ENCODE data around the gene PACRG. TPM values are rescaled to one million over a fixed set of nuclear protein-coding genes. Genes with fewer than 3 reads are reported as not detected.

PACRG gene
- total and polyA plus RNA-seq, 2 experiments from 2014 or later, result 0.83 to 3.7 TPM

DNA sequence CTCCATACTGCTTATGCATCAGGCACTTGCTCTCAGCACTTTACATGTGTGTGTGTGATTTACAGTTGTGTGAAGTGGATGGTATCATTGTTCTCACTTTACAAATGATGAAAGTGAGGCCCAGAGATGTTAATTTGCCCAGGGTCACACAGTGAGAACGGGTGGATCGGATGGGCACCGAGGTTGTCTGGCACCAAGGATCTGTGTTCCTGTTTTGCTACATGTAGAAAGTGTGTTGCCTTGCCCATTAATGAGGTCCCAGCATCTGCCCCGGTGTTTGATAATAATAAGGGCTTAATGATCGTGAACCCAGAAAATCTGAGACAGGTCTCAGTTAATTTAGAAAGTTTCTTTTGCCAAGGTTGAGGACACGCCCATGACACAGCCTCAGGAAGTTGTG is 470.6 kb downstream of the PACRG start:
- TF ChIP-seq, protein P1, sequence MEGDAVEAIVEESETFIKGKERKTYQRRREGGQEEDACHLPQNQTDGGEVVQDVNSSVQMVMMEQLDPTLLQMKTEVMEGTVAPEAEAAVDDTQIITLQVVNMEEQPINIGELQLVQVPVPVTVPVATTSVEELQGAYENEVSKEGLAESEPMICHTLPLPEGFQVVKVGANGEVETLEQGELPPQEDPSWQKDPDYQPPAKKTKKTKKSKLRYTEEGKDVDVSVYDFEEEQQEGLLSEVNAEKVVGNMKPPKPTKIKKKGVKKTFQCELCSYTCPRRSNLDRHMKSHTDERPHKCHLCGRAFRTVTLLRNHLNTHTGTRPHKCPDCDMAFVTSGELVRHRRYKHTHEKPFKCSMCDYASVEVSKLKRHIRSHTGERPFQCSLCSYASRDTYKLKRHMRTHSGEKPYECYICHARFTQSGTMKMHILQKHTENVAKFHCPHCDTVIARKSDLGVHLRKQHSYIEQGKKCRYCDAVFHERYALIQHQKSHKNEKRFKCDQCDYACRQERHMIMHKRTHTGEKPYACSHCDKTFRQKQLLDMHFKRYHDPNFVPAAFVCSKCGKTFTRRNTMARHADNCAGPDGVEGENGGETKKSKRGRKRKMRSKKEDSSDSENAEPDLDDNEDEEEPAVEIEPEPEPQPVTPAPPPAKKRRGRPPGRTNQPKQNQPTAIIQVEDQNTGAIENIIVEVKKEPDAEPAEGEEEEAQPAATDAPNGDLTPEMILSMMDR (IDR thresholded peaks at IDR 0.05; ENCODE audit: low read depth, low read length), result no peak
- H3K27me3 ChIP-seq, result no peaks in the 10 kb centered on the region
- H3K4me3 ChIP-seq, result no peak overlapping the region
- H3K27ac ChIP-seq, result no peak overlapping the region
- H3K4me1 ChIP-seq (ENCODE audit: low read depth), result peaks cover 4% of the 10 kb centered on the region
- H3K9me3 ChIP-seq (ENCODE audit: low read depth), result no peaks in the 10 kb centered on the region
- DNase-seq (ENCODE audit: low read depth in 1 of 2, low spot score in 1 of 2), result no peak
- H3K36me3 ChIP-seq, result no peaks in the 10 kb centered on the region

DNA sequence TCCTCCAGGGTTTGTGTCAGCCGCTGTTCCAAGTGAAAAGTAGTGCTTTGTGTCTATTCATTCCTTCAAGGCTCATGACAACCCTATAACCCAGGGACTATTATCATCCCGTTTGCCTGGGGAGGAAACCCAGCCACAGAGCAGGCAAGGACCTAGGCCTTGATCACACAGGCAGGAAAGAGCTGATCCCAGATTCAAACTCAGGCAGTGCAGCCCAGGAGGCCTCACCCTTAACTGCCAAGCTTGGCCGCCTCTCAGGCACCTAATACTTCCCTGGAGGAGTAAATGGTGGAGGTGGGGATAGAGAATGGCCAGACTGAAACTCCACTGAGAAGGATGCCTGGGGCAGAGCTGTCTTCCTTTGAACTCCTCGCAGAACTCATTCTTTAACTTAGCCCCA is 471.6 kb downstream of the PACRG start:
- Histone ChIP-seq H3K4me3 (no peak overlapping the region), H3K36me3 (no peaks in the 10 kb centered on the region), H3K9me3 (ENCODE audit: low read depth) (no peaks in the 10 kb centered on the region), H3K4me1 (ENCODE audit: low read depth) (peaks cover 4% of the 10 kb centered on the region), H3K27me3 (no peaks in the 10 kb centered on the region), H3K27ac (no peak overlapping the region)
- DNase-seq (ENCODE audit: low read depth in 1 of 2, low spot score in 1 of 2), result no peak
- TF ChIP-seq, protein P1 (IDR thresholded peaks at IDR 0.05; ENCODE audit: low read depth, low read length), result no peak

DNA sequence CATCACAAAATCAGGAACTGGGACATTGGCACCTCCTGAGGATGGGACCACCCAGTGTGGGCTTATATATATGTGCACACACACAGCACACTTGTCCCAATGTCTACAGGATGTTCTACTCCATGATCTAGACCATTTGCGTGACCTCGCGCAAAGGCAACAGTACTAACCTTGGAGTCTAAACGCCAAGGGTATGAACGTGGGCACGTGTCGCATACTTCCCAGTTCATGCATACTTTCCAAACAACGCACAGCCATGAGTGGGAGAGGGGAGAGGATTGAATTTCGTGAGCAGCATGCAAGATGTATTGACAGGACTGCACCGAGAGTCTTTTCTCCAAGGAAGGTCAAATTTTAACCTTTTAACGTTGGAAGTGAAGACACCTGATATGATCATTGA is 472.5 kb downstream of the PACRG start:
- Histone ChIP-seq H3K4me1 (ENCODE audit: low read depth) (peaks cover 4% of the 10 kb centered on the region), H3K36me3 (no peaks in the 10 kb centered on the region)
- TF ChIP-seq, protein P1 (IDR thresholded peaks at IDR 0.05; ENCODE audit: low read depth, low read length), result no peak

DNA sequence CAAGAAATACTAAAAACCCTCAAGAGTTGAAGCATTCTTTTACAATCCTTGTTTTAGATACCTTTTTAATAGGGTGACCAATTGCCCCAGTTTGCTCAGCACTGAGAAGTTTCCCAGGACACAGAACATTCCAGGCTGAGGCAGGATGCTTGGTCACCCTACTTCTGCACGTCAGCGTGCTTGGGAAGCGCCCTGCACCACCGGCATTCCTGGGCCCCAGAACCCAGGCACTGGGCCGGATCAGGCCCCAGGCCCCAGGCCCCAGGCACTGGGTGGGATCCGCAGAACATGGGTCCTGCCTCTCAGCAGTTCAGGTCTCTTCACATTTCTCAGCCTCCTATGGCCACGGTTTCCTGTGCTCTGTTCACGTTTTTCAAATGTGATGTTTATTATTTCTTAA is 472.9 kb downstream of the PACRG start:
- H3K27me3 ChIP-seq, result no peaks in the 10 kb centered on the region
- H3K36me3 ChIP-seq, result no peaks in the 10 kb centered on the region
- H3K4me1 ChIP-seq (ENCODE audit: low read depth), result peaks cover 4% of the 10 kb centered on the region
- H3K9me3 ChIP-seq (ENCODE audit: low read depth), result no peaks in the 10 kb centered on the region
- no peak overlapping the region for H3K4me3 ChIP-seq
- TF ChIP-seq, protein P1 (IDR thresholded peaks at IDR 0.05; ENCODE audit: low read depth, low read length), result no peak
- DNase-seq (ENCODE audit: low read depth in 1 of 2, low spot score in 1 of 2), result no peak
- no peak overlapping the region for H3K27ac ChIP-seq

More for the DNA sequence above, 472.5 kb downstream of the PACRG start:
- Histone ChIP-seq H3K27me3 (no peaks in the 10 kb centered on the region), H3K4me3 (no peak overlapping the region), H3K27ac (no peak overlapping the region), H3K9me3 (ENCODE audit: low read depth) (no peaks in the 10 kb centered on the region)
- DNase-seq (ENCODE audit: low read depth in 1 of 2, low spot score in 1 of 2), result no peak

DNA sequence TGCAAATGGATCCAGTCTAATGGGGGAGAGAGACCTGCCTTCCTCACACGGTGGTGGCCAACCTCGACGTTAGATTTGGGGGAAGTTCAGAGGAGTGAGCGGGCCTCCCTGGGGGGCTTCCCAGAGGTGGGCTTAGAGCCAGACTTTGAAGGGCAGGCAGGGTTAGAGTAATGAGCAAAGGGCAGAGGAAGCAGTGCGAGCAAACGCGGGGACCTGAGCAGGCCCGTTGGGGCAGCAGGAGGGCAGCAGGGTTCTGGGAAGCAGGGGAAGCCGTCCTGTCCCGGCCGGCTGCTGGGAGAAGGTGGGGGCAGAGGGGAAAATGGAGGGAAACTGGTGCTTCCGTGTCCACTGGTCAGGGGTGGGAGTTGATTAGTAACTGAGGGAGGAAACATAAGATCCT is 474.1 kb downstream of the PACRG start:
- no peaks in the 10 kb centered on the region for H3K27me3 ChIP-seq
- TF ChIP-seq, protein P1 (IDR thresholded peaks at IDR 0.05; ENCODE audit: low read depth, low read length), result no peak
- DNase-seq (ENCODE audit: low read depth in 1 of 2, low spot score in 1 of 2), result no peak
- H3K4me3 ChIP-seq, result no peak overlapping the region
- peaks cover 4% of the 10 kb centered on the region for H3K4me1 ChIP-seq (ENCODE audit: low read depth)
- no peaks in the 10 kb centered on the region for H3K9me3 ChIP-seq (ENCODE audit: low read depth)
- H3K27ac ChIP-seq, result no peak overlapping the region
- no peaks in the 10 kb centered on the region for H3K36me3 ChIP-seq

DNA sequence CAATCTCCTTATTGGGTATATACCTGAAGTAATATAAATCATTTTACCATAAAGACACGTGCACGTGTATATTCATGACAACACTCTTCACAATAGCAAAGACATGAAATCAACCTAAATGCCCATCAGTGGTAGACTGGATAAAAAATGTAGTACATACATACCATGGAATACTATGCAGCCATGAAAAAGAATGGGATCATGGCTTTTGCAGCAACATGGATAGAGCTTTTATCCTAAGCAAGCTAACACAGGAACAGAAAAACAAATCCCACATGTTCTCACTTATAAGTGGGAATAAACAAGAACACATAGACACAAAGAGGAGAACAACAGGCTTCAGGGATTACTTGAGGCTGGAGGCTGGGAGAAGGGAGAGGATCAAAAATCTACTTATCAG is 478.4 kb downstream of the PACRG start:
- H3K27ac ChIP-seq, result no peak overlapping the region
- H3K36me3 ChIP-seq, result no peaks in the 10 kb centered on the region
- H3K27me3 ChIP-seq, result no peaks in the 10 kb centered on the region
- peaks cover 23% of the 10 kb centered on the region for H3K4me1 ChIP-seq (ENCODE audit: low read depth)
- no peak overlapping the region for H3K4me3 ChIP-seq
- H3K9me3 ChIP-seq (ENCODE audit: low read depth), result no peaks in the 10 kb centered on the region
- DNase-seq (ENCODE audit: low read depth in 1 of 2, low spot score in 1 of 2), result no peak
- TF ChIP-seq, protein P1 (IDR thresholded peaks at IDR 0.05; ENCODE audit: low read depth, low read length), result no peak

Data from cardiac muscle cell (in vitro differentiated cells and primary cell).